Measurements from ENCODE around the gene DDX1. TPM values are rescaled to one million over a fixed set of nuclear protein-coding genes. Genes with fewer than 3 reads are reported as not detected.

The DDX1 gene
- total and polyA plus RNA-seq, 2 donors (not counting 1 experiment from before 2014, with no cell fraction given) = 13.2 to 52.6 TPM

DNA sequence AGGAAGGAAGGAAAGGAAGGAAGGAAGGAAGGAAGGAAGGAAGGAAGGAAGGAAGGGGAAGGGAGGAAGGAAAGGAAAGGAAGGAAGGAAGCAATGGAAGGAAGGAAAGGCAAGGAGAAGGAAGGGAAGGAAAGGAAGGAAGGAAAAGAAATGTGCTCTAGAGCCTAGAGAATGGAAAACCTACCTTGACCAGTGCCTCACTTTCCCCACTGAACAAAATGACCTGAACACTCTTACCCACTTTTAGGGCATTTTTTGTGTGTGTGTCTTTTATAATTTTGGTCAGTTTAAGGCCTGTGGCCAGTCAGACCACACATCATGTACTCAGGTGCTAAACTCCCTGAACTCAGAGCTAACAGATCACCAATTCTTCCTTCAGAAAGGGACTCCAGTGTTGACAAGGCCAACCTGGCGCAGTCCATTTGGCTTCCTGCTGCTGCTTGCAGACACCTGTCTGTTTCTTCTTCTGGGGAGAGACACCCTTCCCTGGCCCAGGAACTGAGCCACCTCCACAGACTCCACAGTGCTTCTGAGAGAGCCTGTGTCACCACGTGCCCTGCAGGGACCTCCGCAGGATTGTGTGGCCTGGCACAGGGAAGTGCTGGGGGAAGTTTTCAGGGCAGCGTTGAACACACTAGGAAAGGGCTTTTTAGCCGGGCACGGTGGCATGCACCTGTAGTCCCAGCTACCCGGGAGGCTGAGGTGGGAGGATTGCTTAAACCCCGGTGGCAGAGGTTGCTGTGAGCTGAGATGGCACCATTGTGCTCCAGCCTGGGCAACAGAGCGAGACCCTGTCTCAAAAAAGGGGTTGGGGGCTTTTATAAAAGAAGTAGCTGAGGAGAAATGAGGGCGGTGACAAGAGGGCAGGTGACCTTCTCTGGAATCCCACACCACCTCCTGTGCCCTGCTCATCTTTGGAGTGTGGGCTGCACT is 57.2 kb downstream of the DDX1 start:
- no peak overlapping the region for H3K4me3 Mint-ChIP-seq
- H3K9me3 Mint-ChIP-seq (ENCODE audit: insufficient read depth) = no peaks in the 10 kb centered on the region
- H3K27ac ChIP-seq (ENCODE audit: low read length in 2 of 2) = no peak overlapping the region
- no peaks in the 10 kb centered on the region for H3K4me1 Mint-ChIP-seq
- DNase-seq (no peak), ATAC-seq (ENCODE audit: low read depth) (no peak)
- H3K4me2 ChIP-seq (replicated peaks; ENCODE audit: low read depth, low read length, poor library complexity, severe bottlenecking) = no peak overlapping the region
- no peaks in the 10 kb centered on the region for H4K20me1 ChIP-seq (ENCODE audit: control insufficient read depth, insufficient read depth, low read length, poor library complexity, severe bottlenecking)
- ChIA-PET CTCF (no interaction called here), POLR2A (no interaction called here)
- TF ChIP-seq EZH2 (IDR thresholded peaks at IDR 0.05; ENCODE audit: borderline replicate concordance, insufficient read depth, low read depth, low read length, poor library complexity, severe bottlenecking) = no peak
- TF ChIP-seq, protein P1, sequence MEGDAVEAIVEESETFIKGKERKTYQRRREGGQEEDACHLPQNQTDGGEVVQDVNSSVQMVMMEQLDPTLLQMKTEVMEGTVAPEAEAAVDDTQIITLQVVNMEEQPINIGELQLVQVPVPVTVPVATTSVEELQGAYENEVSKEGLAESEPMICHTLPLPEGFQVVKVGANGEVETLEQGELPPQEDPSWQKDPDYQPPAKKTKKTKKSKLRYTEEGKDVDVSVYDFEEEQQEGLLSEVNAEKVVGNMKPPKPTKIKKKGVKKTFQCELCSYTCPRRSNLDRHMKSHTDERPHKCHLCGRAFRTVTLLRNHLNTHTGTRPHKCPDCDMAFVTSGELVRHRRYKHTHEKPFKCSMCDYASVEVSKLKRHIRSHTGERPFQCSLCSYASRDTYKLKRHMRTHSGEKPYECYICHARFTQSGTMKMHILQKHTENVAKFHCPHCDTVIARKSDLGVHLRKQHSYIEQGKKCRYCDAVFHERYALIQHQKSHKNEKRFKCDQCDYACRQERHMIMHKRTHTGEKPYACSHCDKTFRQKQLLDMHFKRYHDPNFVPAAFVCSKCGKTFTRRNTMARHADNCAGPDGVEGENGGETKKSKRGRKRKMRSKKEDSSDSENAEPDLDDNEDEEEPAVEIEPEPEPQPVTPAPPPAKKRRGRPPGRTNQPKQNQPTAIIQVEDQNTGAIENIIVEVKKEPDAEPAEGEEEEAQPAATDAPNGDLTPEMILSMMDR (IDR thresholded peaks at IDR 0.05) = no peak
- intact Hi-C loops (cut with micrococcal nuclease) = no loop called here
- H3K36me3 ChIP-seq (replicated peaks in 1 of 2; ENCODE audit: control extremely low read depth in 1 of 2, control insufficient read depth in 1 of 2, extremely low read depth in 1 of 2, insufficient read depth in 2 of 2, low read length in 1 of 2) = no peaks in the 10 kb centered on the region
- H3K27me3 Mint-ChIP-seq = peaks cover 9% of the 10 kb centered on the region
- no peak overlapping the region for H3K27ac Mint-ChIP-seq
- H3K27me3 ChIP-seq (replicated peaks in 1 of 4; ENCODE audit: control extremely low read depth in 1 of 4, control insufficient read depth in 3 of 4, insufficient read depth in 4 of 4, low read length in 3 of 4) = peaks cover 0 to 2% (median 0%) of the 10 kb centered on the region in 4 experiments
- H3K79me2 ChIP-seq (ENCODE audit: control insufficient read depth, insufficient read depth, low read length) = no peaks in the 10 kb centered on the region
- WGBS (ENCODE audit: insufficient coverage) = 81% methylated on average over 6 of the region's 10 CpGs
- no peak overlapping the region for H3K9ac ChIP-seq (ENCODE audit: low read length)
- no peak overlapping the region for H2AFZ ChIP-seq (ENCODE audit: insufficient read depth, low read depth, low read length, poor library complexity, severe bottlenecking)
- H3K4me3 ChIP-seq (ENCODE audit: control extremely low read depth in 1 of 5, extremely low read depth in 1 of 5, insufficient read depth in 1 of 5, low read depth in 2 of 5, low read length in 4 of 5) = no peak overlapping the region
- H3K9me3 ChIP-seq (ENCODE audit: control extremely low read depth in 1 of 3, control insufficient read depth in 2 of 3, insufficient read depth in 1 of 3, low read length in 2 of 3) = peaks cover 0 to 3% (median 0%) of the 10 kb centered on the region in 3 donors
- no peaks in the 10 kb centered on the region for H3K4me1 ChIP-seq (ENCODE audit: control insufficient read depth in 2 of 2, insufficient read depth in 2 of 2, low read length in 2 of 2)
